Endometrial microvascular endothelial cells (primary cell): Measurements from ENCODE around the gene GADD45G. TPM values are rescaled to one million over a fixed set of nuclear protein-coding genes. Genes with fewer than 3 reads are reported as not detected.

ENCODE experiments used
- in situ Hi-C: cut with HindIII; loops from 2 replicates; pipeline ENCODE4 v1.10.0; 2017; ENCODE audit warnings: low sequenced_read_pairs, low pct_unique_long_range_greater_than_20kb; ENCODE audit errors: inconsistent ontology term
- total RNA-seq: library from RNA; depleted of rRNA; stranded (reverse); fragments of >200 nt; gene quantifications from one replicate; pipeline ENCODE4 v1.2.3, GENCODE V29; 2015; ENCODE audit errors: inconsistent ontology term

Gene GADD45G
- total RNA-seq, 1 donor from 2014 or later, result 1.5 TPM

DNA sequence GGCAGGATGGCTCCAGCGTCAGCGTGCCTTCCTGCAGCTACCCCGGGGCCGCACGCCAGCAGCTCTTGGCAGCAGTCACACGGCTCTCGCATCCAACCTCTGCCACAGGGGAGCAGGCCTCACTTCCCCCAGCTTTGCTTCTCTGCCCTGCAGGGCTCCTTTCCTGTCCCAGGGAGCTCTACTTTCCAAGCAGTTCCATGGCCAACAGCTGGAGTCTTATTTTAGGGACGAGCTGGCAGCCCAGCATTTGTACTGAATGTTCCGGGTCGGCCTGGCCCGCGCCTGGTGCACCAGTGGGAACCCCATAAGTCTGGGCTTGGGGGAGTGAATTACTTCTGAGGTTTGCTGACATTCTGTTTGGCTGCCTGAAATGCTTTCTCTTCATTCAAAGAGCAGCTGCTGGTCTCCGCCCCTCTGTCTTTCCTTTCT, 34.6 kb downstream of the GADD45G start:
- in situ Hi-C loops, result no loop called here

DNA sequence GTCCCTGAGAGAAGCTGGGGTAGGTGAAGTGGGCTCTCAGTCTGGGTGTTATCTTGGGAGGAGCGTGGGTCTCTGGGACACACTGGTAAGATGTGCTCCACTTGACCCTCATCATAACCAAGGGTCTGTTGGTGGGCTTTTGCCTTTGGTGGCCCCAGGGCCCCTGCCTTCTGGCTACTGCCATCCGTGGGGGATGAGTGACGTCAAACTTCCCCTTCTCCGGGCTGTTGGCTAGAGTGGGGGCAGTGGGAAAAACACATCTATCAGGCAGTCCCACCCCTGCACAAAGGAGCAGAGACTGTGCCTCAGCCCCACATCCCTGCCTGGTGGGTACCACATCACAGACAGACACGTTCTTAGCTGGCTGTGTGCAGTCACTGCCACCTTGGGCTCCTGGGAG, 35.1 kb downstream of the GADD45G start:
- in situ Hi-C loops, result no loop called here

DNA sequence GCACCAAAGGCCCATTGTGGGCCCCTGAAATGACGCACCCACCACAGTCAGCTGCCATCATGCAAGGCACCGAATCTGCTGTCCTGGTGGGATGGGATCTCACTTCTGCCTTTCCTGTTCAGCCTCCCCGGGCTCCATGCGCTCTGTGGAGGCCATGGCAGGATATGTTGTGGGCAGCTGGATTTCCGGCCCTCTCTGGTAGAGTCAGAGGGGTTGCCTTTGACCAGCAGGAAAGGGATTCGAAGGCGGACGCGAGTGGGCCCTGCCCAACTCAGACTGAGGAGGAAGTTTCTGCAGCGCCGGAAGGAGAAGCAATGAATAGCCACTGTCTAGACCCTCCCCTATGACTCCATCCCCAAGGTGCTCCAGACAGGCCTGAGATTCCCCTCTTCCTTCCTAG, 35.5 kb downstream of the GADD45G start:
- in situ Hi-C loops, result no loop called here

DNA sequence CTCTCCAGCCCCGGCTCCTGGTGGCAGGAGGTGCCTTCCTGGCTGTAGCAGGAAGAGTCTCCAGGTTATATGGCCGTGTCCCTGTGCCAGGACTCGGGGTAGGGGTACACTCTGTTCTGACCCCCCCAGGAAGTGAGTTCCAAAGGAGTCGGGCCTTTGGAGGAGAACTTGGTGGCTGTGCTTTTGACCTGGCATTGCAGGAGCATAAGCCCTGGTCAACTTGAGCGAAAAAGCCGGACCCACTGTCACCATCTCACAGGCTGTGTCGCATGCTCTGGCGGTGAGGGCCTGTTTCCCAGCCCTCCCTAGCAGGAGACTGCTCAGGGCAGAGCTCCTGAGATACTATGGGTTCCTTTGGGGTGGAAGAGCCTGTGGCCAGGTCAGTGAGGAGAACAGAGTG, 36.0 kb downstream of the GADD45G start:
- in situ Hi-C loops, result no loop called here

DNA sequence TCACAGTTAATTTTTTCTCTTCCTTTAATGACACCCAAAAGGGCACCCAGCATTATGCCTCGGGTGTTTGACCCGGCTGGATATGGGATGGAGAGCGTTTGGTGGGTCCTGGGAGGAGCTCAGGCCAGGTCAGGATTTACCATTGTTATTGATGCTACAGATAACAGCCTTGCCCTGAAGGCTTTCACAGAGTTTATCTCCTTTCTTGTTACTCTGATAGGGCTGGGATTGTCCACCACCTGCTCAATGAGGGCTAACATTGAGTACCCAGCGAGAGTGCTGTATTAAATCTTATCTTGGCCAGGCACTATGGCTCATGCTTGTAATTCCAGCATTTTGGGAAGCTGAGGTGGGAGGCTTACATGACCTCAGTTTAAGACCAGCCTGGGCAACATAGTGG, 37.2 kb downstream of the GADD45G start:
- in situ Hi-C loops, result no loop called here

DNA sequence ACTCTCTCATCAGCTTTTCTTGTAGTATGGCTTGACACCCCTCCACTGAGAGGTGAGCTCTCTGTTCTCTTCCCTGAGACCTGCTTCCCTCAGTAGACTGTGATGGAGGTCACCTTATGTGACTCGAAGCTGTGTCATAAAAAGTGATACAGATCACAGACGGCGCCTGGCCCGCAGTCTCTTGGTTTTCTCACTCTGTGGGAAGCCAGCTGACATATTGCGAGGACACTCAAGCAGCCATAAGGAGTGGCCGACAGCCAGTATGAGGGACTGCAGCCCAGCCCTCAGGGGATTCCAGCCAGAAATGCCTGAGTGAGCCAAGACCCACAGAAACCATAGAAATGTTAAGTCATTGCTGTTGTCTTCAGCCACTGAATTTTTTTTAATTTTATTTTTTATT, 38.0 kb downstream of the GADD45G start:
- in situ Hi-C loops, result no loop called here

DNA sequence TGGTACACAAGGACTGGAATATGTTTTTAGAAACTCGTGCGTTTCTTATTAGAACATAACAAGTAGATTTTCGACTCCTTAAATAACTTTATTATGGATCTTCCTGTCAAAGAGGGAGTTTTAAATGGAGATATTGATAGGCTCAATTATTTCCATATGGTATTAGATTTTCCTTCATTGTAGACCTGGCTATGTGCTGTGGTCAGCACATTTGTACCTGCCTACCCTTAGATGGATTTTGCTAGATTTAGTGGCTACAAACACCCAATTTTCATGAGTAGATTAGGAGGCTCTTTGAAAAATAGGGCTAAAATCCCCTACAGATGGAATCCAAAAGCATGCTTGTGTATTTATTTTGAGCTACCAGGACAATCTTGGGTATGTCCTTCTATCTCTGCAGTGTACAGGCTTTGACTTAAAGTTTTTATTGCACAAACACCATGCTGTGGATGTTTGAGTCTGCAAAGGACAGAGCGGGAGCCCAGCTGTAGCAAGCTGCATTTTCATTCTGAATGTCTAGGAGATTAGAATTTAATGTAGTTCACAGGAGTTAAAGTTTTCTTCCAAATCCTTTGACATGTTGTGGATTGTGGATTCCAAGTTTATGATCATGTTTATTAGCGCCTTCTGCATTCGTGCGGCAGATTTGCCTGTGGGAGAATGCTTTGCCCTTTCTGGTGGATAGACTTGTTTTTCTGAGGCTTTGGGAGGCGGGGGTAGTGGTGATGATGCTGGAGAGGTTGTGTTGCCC, 41.6 kb downstream of the GADD45G start:
- in situ Hi-C loops, result no loop called here

DNA sequence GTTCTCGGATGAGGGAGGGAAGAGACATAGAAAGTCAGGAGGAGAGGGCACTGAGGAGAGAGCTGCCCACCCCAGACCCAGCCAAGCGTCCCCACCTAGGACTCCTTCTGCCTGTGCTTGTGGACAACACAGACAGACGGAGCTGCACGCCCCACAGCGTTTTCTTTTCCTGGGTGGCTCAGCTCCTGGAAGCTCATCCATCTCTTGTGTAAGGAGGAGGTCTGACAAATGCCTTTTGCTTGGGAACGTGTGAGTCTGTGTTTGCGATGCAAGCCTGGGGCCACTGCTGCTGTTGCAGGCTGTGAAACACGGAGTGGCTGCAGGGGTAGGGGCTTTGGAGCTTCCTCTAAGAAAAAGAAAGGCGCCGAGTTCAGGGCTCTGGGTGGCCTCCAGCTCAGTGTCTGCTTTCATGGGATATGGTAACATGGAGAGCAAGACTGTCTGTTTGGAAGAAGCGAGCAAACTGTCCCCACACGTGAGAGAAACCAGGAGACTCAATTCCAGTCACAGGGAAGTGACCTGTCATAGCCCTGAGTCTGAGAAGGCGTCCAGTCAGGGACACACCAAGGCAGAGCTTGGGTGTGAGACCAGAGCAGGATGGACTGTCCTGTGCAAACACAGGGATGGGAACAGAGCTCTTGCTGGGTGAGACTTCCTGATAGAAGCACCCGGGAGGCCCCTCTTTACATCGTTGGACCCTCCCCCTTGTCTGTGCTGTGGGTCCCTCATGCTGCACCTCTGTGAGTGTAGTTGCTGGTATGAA, 42.7 kb downstream of the GADD45G start:
- in situ Hi-C loops, result no loop called here

DNA sequence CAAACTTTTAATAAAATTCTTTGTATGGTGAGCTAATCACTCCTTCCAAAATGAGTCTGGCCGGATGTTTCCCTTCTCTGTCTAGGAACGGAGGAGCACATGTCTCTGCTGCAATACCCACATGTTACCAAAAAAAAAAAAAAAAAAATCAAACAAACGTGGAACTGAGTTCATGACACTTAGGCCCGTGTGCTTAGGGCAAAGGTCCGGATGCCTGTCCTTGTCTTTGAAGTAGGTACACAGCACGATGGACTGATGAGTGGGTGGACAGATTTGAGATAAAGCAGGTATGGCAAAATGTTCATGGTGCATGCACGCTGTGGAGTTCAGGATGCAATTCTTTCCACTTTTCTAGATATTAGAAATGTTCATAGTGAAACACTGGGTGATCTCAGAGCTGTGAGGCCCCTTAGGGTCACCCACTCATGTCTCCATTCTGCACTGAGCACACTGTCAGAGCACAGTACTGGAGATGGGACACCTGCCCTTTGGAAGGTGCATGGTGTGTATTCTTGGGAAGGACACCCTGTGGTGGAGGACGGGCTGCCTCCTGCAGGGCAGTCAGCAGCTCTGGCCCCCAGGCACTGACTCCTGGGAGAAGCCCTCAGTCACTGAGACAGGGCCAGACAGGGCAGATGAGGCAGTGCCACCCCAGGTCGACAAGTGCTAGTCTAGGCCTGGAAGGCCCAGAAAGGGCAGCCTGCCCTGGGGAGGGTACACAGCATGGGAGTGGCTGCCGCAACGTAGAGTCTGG, 43.6 kb downstream of the GADD45G start:
- in situ Hi-C loops, result no loop called here

DNA sequence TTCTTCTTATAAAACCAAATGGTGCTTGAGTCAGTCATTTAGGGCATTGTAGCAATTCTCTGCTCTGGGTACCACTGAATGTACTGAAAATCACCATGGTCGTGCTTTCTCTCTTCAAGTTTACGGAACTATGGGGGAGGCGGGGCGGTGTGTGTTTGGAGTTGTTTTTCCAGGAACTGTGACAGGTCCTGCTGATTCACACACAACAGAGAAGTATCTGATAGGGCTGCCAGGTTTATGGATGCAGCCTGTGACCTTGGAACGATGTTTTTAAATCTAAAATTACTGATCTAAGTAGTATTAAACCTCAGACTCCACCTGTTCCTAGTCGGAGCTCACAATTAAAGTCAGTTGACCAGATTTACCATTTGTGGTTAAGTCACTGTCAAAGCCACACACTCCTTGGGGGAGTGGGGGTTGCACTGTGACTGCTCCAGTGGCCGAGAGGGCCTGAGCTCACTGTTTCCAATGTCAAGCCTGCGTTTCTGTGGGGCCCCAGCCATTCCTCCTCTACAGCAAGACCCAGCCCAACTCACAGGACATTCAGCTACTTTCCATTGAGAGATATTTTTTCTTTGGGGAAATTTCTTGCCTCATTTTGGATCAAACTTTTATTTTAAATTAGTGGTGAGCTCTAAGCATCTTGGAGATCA, 44.4 kb downstream of the GADD45G start:
- in situ Hi-C loops, result no loop called here

DNA sequence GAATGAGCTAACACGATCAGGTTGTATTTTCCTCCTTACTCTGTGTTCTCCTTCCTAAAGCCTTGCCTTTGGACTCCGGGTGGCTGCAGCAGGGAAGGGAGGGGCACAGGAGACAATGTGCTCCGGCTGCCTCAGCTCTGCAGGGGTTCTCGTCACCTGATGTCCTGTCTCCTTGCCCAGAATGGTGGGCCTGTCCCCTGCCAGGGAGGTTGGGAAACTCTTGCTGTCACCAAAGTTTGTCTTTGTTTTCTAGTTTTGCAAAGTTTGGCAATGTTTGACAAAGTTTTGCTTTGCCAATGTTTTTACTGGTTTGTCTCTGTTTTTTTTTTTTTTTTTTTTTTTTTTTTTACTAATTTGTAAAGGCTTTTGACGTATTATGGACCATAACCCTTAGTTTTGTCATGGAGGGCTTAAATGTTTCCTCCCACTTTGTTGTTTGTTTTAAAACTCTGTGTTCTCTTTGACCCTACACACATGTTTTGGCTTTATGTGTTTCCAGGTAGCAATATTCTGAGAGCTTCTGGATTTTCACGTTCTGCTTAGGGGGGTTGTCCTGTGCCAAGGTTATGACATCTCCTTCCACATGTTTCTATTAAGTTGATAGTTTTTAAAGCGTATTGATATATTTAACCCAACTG, 49.3 kb downstream of the GADD45G start:
- in situ Hi-C loops, result no loop called here

DNA sequence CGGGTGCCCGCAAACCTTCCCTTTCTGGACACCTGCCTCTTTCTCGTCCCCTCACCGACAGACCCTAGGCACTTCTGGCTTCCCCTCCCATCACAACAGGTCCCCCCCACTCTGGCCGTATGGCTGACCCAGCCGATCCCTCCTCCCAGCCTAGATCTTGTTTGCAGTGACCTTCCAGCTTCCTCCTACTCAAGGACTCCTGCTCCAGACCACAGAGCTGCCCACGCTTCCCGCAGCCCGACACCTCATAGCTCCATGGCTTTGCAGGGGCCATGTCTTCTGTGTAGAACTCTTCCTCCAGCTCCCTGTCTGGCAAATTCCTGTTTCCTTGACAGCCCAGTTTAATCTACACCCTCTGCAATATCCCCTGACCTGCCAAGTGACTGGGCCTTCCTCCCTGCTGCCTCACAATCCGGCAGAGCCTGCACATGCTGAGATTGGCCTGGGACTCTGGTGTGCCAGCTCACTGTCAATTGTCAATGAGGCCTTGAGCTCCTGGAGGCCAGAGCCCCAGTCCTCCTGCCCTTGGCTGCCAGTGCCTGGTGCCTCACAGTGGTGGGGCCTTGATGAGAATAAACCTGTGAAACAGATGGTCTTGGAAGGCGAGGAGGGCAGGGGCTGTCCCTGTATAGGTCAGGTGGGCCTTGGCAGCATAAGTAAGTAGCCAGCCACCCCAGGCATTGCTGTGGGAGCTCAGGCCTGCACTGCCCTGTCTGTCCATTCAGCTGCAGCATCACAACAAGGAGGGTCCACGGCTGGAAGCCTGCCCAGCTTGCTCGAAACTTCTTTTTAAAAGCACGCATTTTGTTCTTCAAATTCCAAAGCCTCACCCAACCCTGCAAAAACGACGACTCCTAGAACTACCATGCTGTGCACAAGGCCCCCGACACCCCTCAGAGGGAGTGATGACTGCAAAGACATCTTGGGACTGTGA, 50.5 kb downstream of the GADD45G start:
- in situ Hi-C loops, result no loop called here

Other genes with a start within 250 kb of the GADD45G start
- gene SEMA4D, start 106.9 kb upstream of the GADD45G start, total RNA-seq, result 2.8 TPM